Heart left ventricle (tissue), 16 donors: ENCODE results near the gene CELSR1. TPM values are rescaled to one million over a fixed set of nuclear protein-coding genes. Genes with fewer than 3 reads are reported as not detected.
"Not testable (repeated sequence)": the region's sequence is repeated elsewhere in the genome, so short reads cannot be mapped to it uniquely, and the experiment has no call there.

Source experiments
- ATAC-seq, 4 donors: fragments of 200-7000 bp; cut with Tn5 transposase; one replicate each; pipeline ENCODE4 v1.9.1; 2020 to 2022; ENCODE audit warnings: moderate library complexity in 4 of 4, mild to moderate bottlenecking in 3 of 4, moderate number of reproducible peaks in 1 of 4
- DNase-seq, 5 donors: peaks; one replicate each; pipeline ENCODE4 v3.0.0-alpha.2; 2020
- H3K27ac ChIP-seq, 12 donors: fragments of 200-600 bp; sonication (generic) in 4 of 12; one replicate each; pipeline versions ENCODE4 v1.5.0 to v1.8.0; 2016 to 2022; ENCODE audit warnings: mild to moderate bottlenecking in 2 of 12
- H3K27me3 ChIP-seq, 9 donors: fragments of 200-600 bp; sonication (generic) in 2 of 9; one replicate each; pipeline versions ENCODE4 v1.5.1 to v1.8.0; 2016 to 2022; ENCODE audit warnings: mild to moderate bottlenecking in 3 of 9
- H3K36me3 ChIP-seq, 9 donors: fragments of 200-600 bp; sonication (generic) in 2 of 9; one replicate each; pipeline versions ENCODE4 v1.5.0 to v1.8.0; 2018 to 2022; ENCODE audit warnings: mild to moderate bottlenecking in 2 of 9
- H3K4me1 ChIP-seq, 12 donors: fragments of 200-600 bp; sonication (generic) in 4 of 12; one replicate each; pipeline versions ENCODE4 v1.5.0 to v1.8.0; 2016 to 2022; ENCODE audit warnings: mild to moderate bottlenecking in 3 of 12
- H3K4me3 ChIP-seq, 12 donors: fragments of 200-600 bp; sonication (generic) in 4 of 12; one replicate each; pipeline versions ENCODE4 v1.5.0 to v1.8.0; 2017 to 2022; ENCODE audit warnings: mild to moderate bottlenecking in 9 of 12, moderate library complexity in 4 of 12
- H3K9me3 ChIP-seq, 12 donors: fragments of 200-600 bp; sonication (generic) in 4 of 12; one replicate each; pipeline versions ENCODE4 v1.5.0 to v1.8.0; 2016 to 2022; ENCODE audit warnings: mild to moderate bottlenecking in 1 of 12
- CTCF ChIP-seq, 12 donors: fragments of 200-600 bp; sonication (generic) in 4 of 12; IDR thresholded peaks; one replicate each; pipeline versions ENCODE4 v1.5.0 to v1.8.0; 2018 to 2022; ENCODE audit warnings: antibody characterized with exemption in 12 of 12, mild to moderate bottlenecking in 5 of 12
- POLR2A ChIP-seq, 2 donors: fragments of 450-650 bp; IDR thresholded peaks; one replicate each; pipeline ENCODE4 v1.6.1; 2017; ENCODE audit warnings: antibody characterized with exemption in 2 of 2, mild to moderate bottlenecking in 2 of 2, moderate library complexity in 2 of 2
- WGBS, 4 donors: extraction: QIAGEN DNeasy Blood & Tissue Kit in 2 of 4; methylation state at CpG; one replicate each; pipeline versions ENCODE4 v1.1.5 to v1.1.7; 2013 to 2018; 5-methylcytosine and 5-hydroxymethylcytosine counted together
- intact Hi-C, 10 donors: fragments of 100-400 bp; cut with DNase I; formaldehyde crosslinking; loops; one replicate each; pipeline versions ENCODE4 v1.11.1 to v1.14.2; 2022
- polyA plus RNA-seq, 2 donors: library from polyadenylated mRNA; stranded (reverse); fragments of 200-250 nt; gene quantifications; one replicate each; pipeline ENCODE4 v1.2.3, GENCODE V29; 2013
- total RNA-seq, 9 donors: library from RNA; depleted of rRNA in 2 of 9; stranded (reverse); fragments of >200 nt in 2 of 9; fragmentation: NEBNext Ultra II Directional in 3 of 9; extraction: Animal tissue kit (Norgen Biotek cat#: 25700) in 3 of 9; gene quantifications; one replicate each; pipeline versions ENCODE4 v1.1.0 to v1.2.4, GENCODE V29; 2016 to 2023
- donor health status: ischemic (EF 13 %, LVEDD 7.1; RV severe dilation, severe dysfunction).
- donor health status: healthy with polysubstance abuse.
- donor health status: DM: no; HTN: yes; CAD: no.
- donor health status: DM: no; HTN: no; CAD: no.
- donor health status: ischemic (EF 25% LVEDD 6.9; RV normal size, moderate dysfunction).
- donor health status: ischemic (EF 25% LVEDD 5.7; RV mildly dilated, moderate dysfunction).
- donor health status: healthy.
- donor health status: DM: yes; HTN: yes; CAD: no.
- donor health status: ischemic (EF 35%, LVEDD 5.7; RV mildly dilated, moderate dysfunction).
- donor health status: nonischemic (EF 11% LVEDD 7.7; RV severe dilation, severe dysfunction).
- donor health status: DM: yes; HTN: yes; CAD: no.
- donor health status: PGD.
- donor health status: ischemic (EF 29% LVEDD 5.4; RV normal size, mild dysfunction).
- donor health status: nonischemic (EF 23%, LVEDD 6.1; RV moderate dilation, normal function).

Gene CELSR1
- total and polyA plus RNA-seq, 11 donors: 5.9 to 15.8 (median 11.9) TPM

DNA sequence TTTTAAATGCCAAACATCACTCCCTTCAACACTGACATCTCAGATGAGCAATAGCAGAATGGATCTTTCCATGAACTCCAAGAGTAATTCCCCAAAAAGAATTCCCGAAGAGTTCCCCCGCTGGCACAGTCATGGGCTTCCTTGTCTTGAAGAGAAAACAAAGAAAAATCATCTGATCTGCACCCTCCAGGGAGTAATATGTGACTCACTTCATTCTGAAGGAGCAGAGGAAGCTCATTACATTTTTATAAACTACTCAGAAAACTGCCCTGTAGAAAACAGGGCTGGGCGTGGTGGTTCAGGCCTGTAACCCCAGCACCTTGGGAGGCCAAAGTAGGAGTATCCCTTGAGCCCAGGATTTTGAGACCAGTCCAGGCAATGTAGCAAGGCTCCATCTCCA is 35.7 kb downstream of the CELSR1 start:
- ATAC-seq (no peak), DNase-seq (no peak)
- Histone ChIP-seq H3K4me3 (no peak overlapping the region), H3K27ac (no peak overlapping the region), H3K9me3 (no peaks in the 10 kb centered on the region), H3K4me1 (no peaks in the 10 kb centered on the region), H3K36me3 (no peaks in the 10 kb centered on the region), H3K27me3 (peaks cover 0 to 11% (median 0%) of the 10 kb centered on the region in 9 donors)
- no peak for TF ChIP-seq POLR2A (IDR thresholded peaks at IDR 0.05)
- no peak for TF ChIP-seq CTCF (IDR thresholded peaks at IDR 0.05)
- 56 to 72% (median 64%) methylated on average over 3 of the region's 3 CpGs for WGBS, 4 donors
- intact Hi-C loops: no loop called here

DNA sequence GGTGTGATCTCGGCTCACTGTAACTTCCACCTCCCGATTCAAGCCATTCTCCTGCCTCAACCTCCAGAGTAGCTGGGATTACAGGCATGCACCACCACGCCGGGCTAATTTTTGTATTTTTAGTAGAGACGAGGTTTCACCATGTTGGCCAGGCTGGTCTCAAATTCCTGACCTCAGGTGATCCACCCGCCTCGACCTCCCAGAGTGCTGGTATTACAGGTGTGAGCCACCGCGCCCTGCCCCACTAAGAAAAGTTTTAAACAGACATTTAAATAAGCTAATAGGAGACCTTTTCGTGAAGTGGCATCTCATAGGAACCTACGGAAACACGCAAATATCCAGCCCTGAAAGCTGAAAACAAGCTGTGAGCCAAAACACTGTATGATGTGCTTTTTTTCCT is 36.2 kb downstream of the CELSR1 start:
- intact Hi-C loops, H3K36me3 ChIP-seq, H3K9me3 ChIP-seq, H3K27ac ChIP-seq, ATAC-seq, H3K4me3 ChIP-seq, H3K4me1 ChIP-seq, DNase-seq: not testable (repeated sequence)
- 91 to 95% (median 94%) methylated on average over 12 of the region's 12 CpGs for WGBS, 4 donors
- peaks cover 0 to 11% (median 0%) of the 10 kb centered on the region in 9 donors for H3K27me3 ChIP-seq

- no peak for TF ChIP-seq POLR2A (IDR thresholded peaks at IDR 0.05)
- TF ChIP-seq CTCF (IDR thresholded peaks at IDR 0.05): no peak
- ATAC-seq: no peak
- no peak for DNase-seq
- Histone ChIP-seq H3K4me3 (no peak overlapping the region), H3K9me3 (no peaks in the 10 kb centered on the region), H3K27ac (no peak overlapping the region), H3K36me3 (no peaks in the 10 kb centered on the region), H3K4me1 (no peaks in the 10 kb centered on the region), H3K27me3 (peaks cover 0 to 11% (median 0%) of the 10 kb centered on the region in 9 donors)
- intact Hi-C loops: no loop called here
- WGBS, 4 donors: 46 to 68% (median 54%) methylated on average over 14 to 15 of the region's 15 CpGs
These were observed 37.2 kb downstream of the CELSR1 start for GRCh38 chr22:46500201-46500600.

DNA sequence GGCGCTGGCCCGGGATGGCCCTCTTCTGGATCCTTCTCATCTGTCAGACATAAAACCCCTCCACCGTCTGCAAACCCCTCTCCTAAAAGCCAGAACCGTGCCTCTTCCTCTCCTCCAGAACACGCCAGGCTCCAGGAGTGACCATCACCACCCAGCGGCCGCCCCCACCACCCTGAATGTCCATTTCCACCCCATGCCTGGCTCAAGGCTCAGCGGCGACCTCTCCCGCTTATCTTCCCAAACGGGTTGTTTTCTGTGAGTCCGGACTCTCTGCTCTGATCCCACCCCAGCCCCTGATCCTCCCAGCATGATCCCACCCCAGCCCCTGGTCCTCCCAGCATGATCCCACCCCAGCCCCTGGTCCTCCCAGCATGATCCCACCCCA is 37.6 kb downstream of the CELSR1 start:
- Histone ChIP-seq H3K4me1 (no peaks in the 10 kb centered on the region), H3K27me3 (peaks cover 0 to 11% (median 0%) of the 10 kb centered on the region in 9 donors), H3K36me3 (no peaks in the 10 kb centered on the region), H3K9me3 (no peaks in the 10 kb centered on the region), H3K4me3 (no peak overlapping the region), H3K27ac (no peak overlapping the region)
- intact Hi-C loops: no loop called here
- WGBS, 4 donors: 58 to 67% (median 61%) methylated on average over 12 of the region's 12 CpGs
- DNase-seq: no peak
- TF ChIP-seq POLR2A (IDR thresholded peaks at IDR 0.05) (no peak), CTCF (IDR thresholded peaks at IDR 0.05) (no peak)
- ATAC-seq: no peak

DNA sequence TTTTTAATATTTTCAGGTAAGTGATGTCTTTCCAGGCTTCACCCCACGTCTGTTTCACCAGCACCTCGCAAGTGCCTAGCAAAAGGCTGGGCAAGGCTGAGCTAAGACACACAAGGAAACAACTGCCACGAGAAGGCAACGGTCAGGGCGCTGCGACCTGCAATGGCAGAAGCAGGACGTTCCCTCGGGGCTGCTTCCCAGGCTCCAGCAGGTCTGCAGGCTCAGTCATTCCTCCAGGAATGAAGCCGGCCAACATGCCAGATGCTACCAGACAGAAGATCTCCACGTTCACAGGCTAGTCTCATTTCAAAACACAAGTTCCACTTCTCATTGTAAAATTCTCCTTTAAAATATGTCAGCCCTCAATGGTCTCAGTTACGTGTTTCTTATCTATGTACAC is 45.5 kb downstream of the CELSR1 start:
- H3K4me3 ChIP-seq: no peak overlapping the region
- H3K27ac ChIP-seq: no peak overlapping the region
- 45 to 64% (median 51%) methylated on average over 11 of the region's 11 CpGs for WGBS, 4 donors
- H3K4me1 ChIP-seq: peaks cover 0 to 7% (median 0%) of the 10 kb centered on the region in 12 donors
- DNase-seq (no peak), ATAC-seq (no peak)
- no peaks in the 10 kb centered on the region for H3K27me3 ChIP-seq
- no peaks in the 10 kb centered on the region for H3K9me3 ChIP-seq
- intact Hi-C loops: no loop called here
- TF ChIP-seq CTCF (IDR thresholded peaks at IDR 0.05) (no peak), POLR2A (IDR thresholded peaks at IDR 0.05) (no peak)
- no peaks in the 10 kb centered on the region for H3K36me3 ChIP-seq
